ENCODE measurements around the gene ST8SIA2. TPM values are rescaled to one million over a fixed set of nuclear protein-coding genes. Genes with fewer than 3 reads are reported as not detected.

ST8SIA2 gene
- total RNA-seq, 4 donors from 2014 or later = 0.27 to 0.79 TPM; not detected in 2

GRCh38 chr15:92355307-92355706 lies 38.4 kb upstream of the ST8SIA2 start:
- H3K27ac ChIP-seq = no peak overlapping the region
- no peaks in the 10 kb centered on the region for H3K27me3 ChIP-seq
- 96% methylated on average over 3 of the region's 3 CpGs; no CpG with 5 or more reads in 1 of the 2 donors for WGBS, 2 donors (ENCODE audit: low coverage in 1 of 2)
- H3K9me3 ChIP-seq = no peaks in the 10 kb centered on the region
- H3K4me1 ChIP-seq = no peaks in the 10 kb centered on the region
- intact Hi-C loops (cut with DNase I; ENCODE audit: low total_unique reads) (loop anchor here (5.0 kb wide), 1 partner anchor 698 kb away; no protein-coding TSS in a partner anchor), in situ Hi-C loops (cut with MboI; ENCODE audit: low pct_ligation_motif_present in 1 of 4, low pct_unique_long_range_greater_than_20kb in 1 of 4, low sequenced_read_pairs in 3 of 4) (no loop called here)
- DNase-seq = no peak
- H3K4me3 ChIP-seq = no peak overlapping the region
- H3K36me3 ChIP-seq = no peaks in the 10 kb centered on the region
- TF ChIP-seq CTCF (IDR thresholded peaks at IDR 0.05) (no peak), POLR2A (IDR thresholded peaks at IDR 0.05) (no peak), POLR2AphosphoS5 (IDR thresholded peaks at IDR 0.05) (no peak), EP300 (IDR thresholded peaks at IDR 0.05; ENCODE audit: low read depth) (no peak)

GRCh38 chr15:92361321-92362000 lies 32.2 kb upstream of the ST8SIA2 start:
- in situ Hi-C loops (cut with MboI; ENCODE audit: low pct_ligation_motif_present in 1 of 4, low pct_unique_long_range_greater_than_20kb in 1 of 4, low sequenced_read_pairs in 3 of 4) = no loop called here

GRCh38 chr15:92362001-92362350 lies 31.7 kb upstream of the ST8SIA2 start:
- TF ChIP-seq POLR2AphosphoS5 (IDR thresholded peaks at IDR 0.05) = no peak
- no peak for TF ChIP-seq CTCF (IDR thresholded peaks at IDR 0.05)
- TF ChIP-seq EP300 (IDR thresholded peaks at IDR 0.05; ENCODE audit: low read depth) = no peak
- no peak for TF ChIP-seq POLR2A (IDR thresholded peaks at IDR 0.05)
- intact Hi-C loops (cut with DNase I; ENCODE audit: low total_unique reads) = no loop called here
- 83 to 86% methylated on average over 2 to 3 of the region's 3 CpGs for WGBS, 2 donors (ENCODE audit: low coverage in 1 of 2)
- Histone ChIP-seq H3K9me3 (no peaks in the 10 kb centered on the region), H3K4me1 (no peaks in the 10 kb centered on the region), H3K36me3 (no peaks in the 10 kb centered on the region), H3K27ac (no peak overlapping the region), H3K27me3 (no peaks in the 10 kb centered on the region), H3K4me3 (no peak overlapping the region)
- in situ Hi-C loops (cut with MboI; ENCODE audit: low pct_ligation_motif_present in 1 of 4, low pct_unique_long_range_greater_than_20kb in 1 of 4, low sequenced_read_pairs in 3 of 4) = no loop called here
- no peak for DNase-seq

More at GRCh38 chr15:92361321-92362000, 32.2 kb upstream of the ST8SIA2 start:
- Histone ChIP-seq H3K4me1 (no peaks in the 10 kb centered on the region), H3K36me3 (no peaks in the 10 kb centered on the region), H3K27me3 (no peaks in the 10 kb centered on the region), H3K27ac (no peak overlapping the region), H3K4me3 (no peak overlapping the region), H3K9me3 (no peaks in the 10 kb centered on the region)
- no peak for TF ChIP-seq CTCF (IDR thresholded peaks at IDR 0.05)
- no peak for DNase-seq
- intact Hi-C loops (cut with DNase I; ENCODE audit: low total_unique reads) = no loop called here
- WGBS, 2 donors (ENCODE audit: low coverage in 1 of 2) = 72 to 77% methylated on average over 7 to 10 of the region's 10 CpGs

GRCh38 chr15:92365084-92365483 lies 28.6 kb upstream of the ST8SIA2 start:
- Histone ChIP-seq H3K4me3 (no peak overlapping the region), H3K9me3 (no peaks in the 10 kb centered on the region), H3K27me3 (no peaks in the 10 kb centered on the region), H3K27ac (no peak overlapping the region), H3K4me1 (no peaks in the 10 kb centered on the region), H3K36me3 (no peaks in the 10 kb centered on the region)
- TF ChIP-seq EP300 (IDR thresholded peaks at IDR 0.05; ENCODE audit: low read depth) (no peak), CTCF (IDR thresholded peaks at IDR 0.05) (no peak), POLR2AphosphoS5 (IDR thresholded peaks at IDR 0.05) (no peak), POLR2A (IDR thresholded peaks at IDR 0.05) (no peak)
- in situ Hi-C loops (cut with MboI; ENCODE audit: low pct_ligation_motif_present in 1 of 4, low pct_unique_long_range_greater_than_20kb in 1 of 4, low sequenced_read_pairs in 3 of 4) = no loop called here
- 24 to 29% methylated on average over 2 to 6 of the region's 6 CpGs for WGBS, 2 donors (ENCODE audit: low coverage in 1 of 2)
- intact Hi-C loops (cut with DNase I; ENCODE audit: low total_unique reads) = no loop called here
- peak; percentile 34 for DNase-seq

Data from transverse colon (tissue), 4 donors.